A549 (cell line): ENCODE data around the gene ATAD3A.

Source experiments
- CEBPB ChIP-seq, 2 experiments: fragments of >200 bp in 1 of 2; sonication (Bioruptor Twin) in 1 of 2; formaldehyde crosslinking in 1 of 2; IDR thresholded peaks; 2 replicates each; pipeline ENCODE4 v1.6.1; 2012 to 2016
- CHD2 ChIP-seq: fragments of 150-350 bp; IDR thresholded peaks from 2 replicates; pipeline ENCODE4 v1.6.1; 2014; ENCODE audit warnings: low read length; ENCODE audit not compliant: partially characterized antibody
- JUN ChIP-seq, 2 experiments: fragments of >200 bp; sonication (Bioruptor Twin); formaldehyde crosslinking; IDR thresholded peaks; 2 replicates in 1 of 2; 3 replicates in 1 of 2; pipeline ENCODE4 v1.6.1; 2016 to 2017
- MYC ChIP-seq: IDR thresholded peaks from 2 replicates; pipeline ENCODE4 v1.6.1; 2012; ENCODE audit warnings: mild to moderate bottlenecking, inconsistent platforms, low read length, improper control_type of control experiment, borderline replicate concordance
- POLR2A ChIP-seq: IDR thresholded peaks from 2 replicates; pipeline ENCODE4 v1.6.1; 2012; ENCODE audit warnings: mild to moderate bottlenecking, low read length
- RARB ChIP-seq: fragments of 250-450 bp; sonication (Bioruptor Pico); IDR thresholded peaks from 2 replicates; pipeline ENCODE4 v1.8.0; 2021; ENCODE audit warnings: mild to moderate bottlenecking, moderate library complexity
- TFCP2L1 ChIP-seq: fragments of 250-450 bp; sonication (Bioruptor Pico); IDR thresholded peaks from 2 replicates; pipeline ENCODE4 v1.5.0; 2021; ENCODE audit warnings: mild to moderate bottlenecking
- TP53 ChIP-seq: fragments of 250-450 bp; sonication (Bioruptor Pico); IDR thresholded peaks from 2 replicates; pipeline ENCODE4 v1.5.0; 2021; ENCODE audit warnings: mild to moderate bottlenecking, moderate library complexity
- ZSCAN20 ChIP-seq: fragments of 250-450 bp; sonication (Bioruptor Pico); IDR thresholded peaks from 2 replicates; pipeline ENCODE4 v1.8.0; 2022; ENCODE audit warnings: mild to moderate bottlenecking, moderate library complexity
- TF ChIP-seq, protein P1 (sequence below): IDR thresholded peaks from 2 replicates; pipeline ENCODE4 v1.6.1; 2012
- TF ChIP-seq, protein P2 (sequence below): fragments of 450-650 bp; IDR thresholded peaks from 2 replicates; pipeline ENCODE4 v1.6.1; 2014; ENCODE audit warnings: antibody characterized with exemption
- TF ChIP-seq, protein P3 (sequence below): fragments of >200 bp; sonication (Bioruptor Twin); formaldehyde crosslinking; IDR thresholded peaks from 3 replicates; pipeline ENCODE4 v1.5.1; 2016
- TF ChIP-seq, protein P4 (sequence below): fragments of >200 bp; sonication (Bioruptor Twin); formaldehyde crosslinking; IDR thresholded peaks from 3 replicates; pipeline ENCODE4 v1.6.1; 2016

DNA sequence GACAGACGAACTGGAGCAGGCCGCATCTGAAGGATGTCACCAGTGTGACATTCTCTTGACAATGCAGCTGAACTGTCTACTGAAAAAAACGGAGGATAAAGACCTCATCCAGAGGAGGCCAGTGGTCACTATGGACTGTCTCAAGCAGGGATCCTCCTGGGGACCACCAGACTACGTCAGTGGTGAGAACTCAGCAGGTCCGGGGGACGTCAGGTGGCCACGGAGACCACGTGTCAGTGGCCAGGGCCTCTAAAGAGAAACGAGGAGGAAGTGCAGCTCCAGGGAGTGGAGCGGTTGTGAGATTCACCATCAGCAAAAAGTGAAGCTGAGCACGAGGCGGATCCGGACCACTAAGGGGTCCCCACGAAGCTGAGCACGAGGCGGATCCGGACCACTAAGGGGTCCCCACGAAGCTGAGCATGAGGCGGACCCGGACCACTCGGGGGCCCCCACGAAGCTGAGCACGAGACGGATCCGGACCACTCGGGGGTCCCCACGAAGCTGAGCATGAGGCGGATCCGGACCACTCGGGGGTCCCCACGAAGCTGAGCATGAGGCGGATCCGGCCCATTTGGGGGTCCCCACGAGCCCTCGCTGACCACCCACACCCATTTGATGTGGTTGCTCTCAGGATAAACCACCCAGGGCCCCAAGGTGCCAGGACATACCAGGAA is 42.0 kb downstream of the ATAD3A start:
- TF ChIP-seq, protein P1, sequence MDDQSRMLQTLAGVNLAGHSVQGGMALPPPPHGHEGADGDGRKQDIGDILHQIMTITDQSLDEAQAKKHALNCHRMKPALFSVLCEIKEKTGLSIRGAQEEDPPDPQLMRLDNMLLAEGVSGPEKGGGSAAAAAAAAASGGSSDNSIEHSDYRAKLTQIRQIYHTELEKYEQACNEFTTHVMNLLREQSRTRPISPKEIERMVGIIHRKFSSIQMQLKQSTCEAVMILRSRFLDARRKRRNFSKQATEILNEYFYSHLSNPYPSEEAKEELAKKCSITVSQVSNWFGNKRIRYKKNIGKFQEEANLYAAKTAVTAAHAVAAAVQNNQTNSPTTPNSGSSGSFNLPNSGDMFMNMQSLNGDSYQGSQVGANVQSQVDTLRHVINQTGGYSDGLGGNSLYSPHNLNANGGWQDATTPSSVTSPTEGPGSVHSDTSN, result no peak
- TF ChIP-seq RARB (no peak), POLR2A (no peak), TFCP2L1 (no peak), TP53 (no peak), CHD2 (no peak), JUN (IDR thresholded peaks at IDR 0.05) (no peak), MYC (no peak), CEBPB (IDR thresholded peaks at IDR 0.05) (no peak), ZSCAN20 (CRISPR knock-in tag) (no peak)
- TF ChIP-seq, protein P2, sequence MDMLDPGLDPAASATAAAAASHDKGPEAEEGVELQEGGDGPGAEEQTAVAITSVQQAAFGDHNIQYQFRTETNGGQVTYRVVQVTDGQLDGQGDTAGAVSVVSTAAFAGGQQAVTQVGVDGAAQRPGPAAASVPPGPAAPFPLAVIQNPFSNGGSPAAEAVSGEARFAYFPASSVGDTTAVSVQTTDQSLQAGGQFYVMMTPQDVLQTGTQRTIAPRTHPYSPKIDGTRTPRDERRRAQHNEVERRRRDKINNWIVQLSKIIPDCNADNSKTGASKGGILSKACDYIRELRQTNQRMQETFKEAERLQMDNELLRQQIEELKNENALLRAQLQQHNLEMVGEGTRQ, result no peak
- TF ChIP-seq, protein P3, sequence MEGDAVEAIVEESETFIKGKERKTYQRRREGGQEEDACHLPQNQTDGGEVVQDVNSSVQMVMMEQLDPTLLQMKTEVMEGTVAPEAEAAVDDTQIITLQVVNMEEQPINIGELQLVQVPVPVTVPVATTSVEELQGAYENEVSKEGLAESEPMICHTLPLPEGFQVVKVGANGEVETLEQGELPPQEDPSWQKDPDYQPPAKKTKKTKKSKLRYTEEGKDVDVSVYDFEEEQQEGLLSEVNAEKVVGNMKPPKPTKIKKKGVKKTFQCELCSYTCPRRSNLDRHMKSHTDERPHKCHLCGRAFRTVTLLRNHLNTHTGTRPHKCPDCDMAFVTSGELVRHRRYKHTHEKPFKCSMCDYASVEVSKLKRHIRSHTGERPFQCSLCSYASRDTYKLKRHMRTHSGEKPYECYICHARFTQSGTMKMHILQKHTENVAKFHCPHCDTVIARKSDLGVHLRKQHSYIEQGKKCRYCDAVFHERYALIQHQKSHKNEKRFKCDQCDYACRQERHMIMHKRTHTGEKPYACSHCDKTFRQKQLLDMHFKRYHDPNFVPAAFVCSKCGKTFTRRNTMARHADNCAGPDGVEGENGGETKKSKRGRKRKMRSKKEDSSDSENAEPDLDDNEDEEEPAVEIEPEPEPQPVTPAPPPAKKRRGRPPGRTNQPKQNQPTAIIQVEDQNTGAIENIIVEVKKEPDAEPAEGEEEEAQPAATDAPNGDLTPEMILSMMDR, result no peak
- TF ChIP-seq, protein P4, sequence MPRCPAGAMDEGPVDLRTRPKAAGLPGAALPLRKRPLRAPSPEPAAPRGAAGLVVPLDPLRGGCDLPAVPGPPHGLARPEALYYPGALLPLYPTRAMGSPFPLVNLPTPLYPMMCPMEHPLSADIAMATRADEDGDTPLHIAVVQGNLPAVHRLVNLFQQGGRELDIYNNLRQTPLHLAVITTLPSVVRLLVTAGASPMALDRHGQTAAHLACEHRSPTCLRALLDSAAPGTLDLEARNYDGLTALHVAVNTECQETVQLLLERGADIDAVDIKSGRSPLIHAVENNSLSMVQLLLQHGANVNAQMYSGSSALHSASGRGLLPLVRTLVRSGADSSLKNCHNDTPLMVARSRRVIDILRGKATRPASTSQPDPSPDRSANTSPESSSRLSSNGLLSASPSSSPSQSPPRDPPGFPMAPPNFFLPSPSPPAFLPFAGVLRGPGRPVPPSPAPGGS, result no peak
